Activated T-helper 2 cell treated with anti-CD3 and anti-CD28 coated beads, Interferon-gamma antibody, Interleukin-2, Interleukin-4, amounts not matched to agents 10 μg/mL and 5 μg/mL and 100 μg/mL, durations not matched to agents 14 hours and 24 hours and 36 hours (primary cell): ENCODE results near the gene SERPINA6. TPM values are rescaled to one million over a fixed set of nuclear protein-coding genes. Genes with fewer than 3 reads are reported as not detected.
"Not testable (repeated sequence)": the region's sequence is repeated elsewhere in the genome, so short reads cannot be mapped to it uniquely, and the experiment has no call there.

Experiments
- DNase-seq: peaks from one replicate; pipeline ENCODE4 v3.0.0; 2021; ENCODE audit warnings: low spot score
- H3K27ac Mint-ChIP-seq: one replicate; pipeline ENCODE4 v1.8.0; 2021; ENCODE audit warnings: mixed read lengths
- H3K27me3 Mint-ChIP-seq: one replicate; pipeline ENCODE4 v1.8.0; 2021; ENCODE audit warnings: low read depth, mixed read lengths
- H3K36me3 Mint-ChIP-seq: one replicate; pipeline ENCODE4 v1.8.0; 2021; ENCODE audit warnings: low read depth, mixed read lengths
- H3K4me1 Mint-ChIP-seq: one replicate; pipeline ENCODE4 v1.8.0; 2021; ENCODE audit warnings: low read depth, mixed read lengths
- H3K4me3 Mint-ChIP-seq: one replicate; pipeline ENCODE4 v1.8.0; 2021; ENCODE audit warnings: low read depth, mild to moderate bottlenecking, moderate library complexity, mixed read lengths
- H3K9me3 Mint-ChIP-seq: one replicate; pipeline ENCODE4 v1.8.0; 2021; ENCODE audit warnings: mixed read lengths
- intact Hi-C: fragments of 100-400 bp; cut with micrococcal nuclease; formaldehyde crosslinking; loops from one replicate; pipeline ENCODE4 v1.15.1; 2023
- total RNA-seq: library from RNA; stranded (reverse); gene quantifications from 2 replicates; pipeline ENCODE4 v1.2.3, GENCODE V29; 2022

The SERPINA6 gene
- total RNA-seq, 1 donor from 2014 or later, result not detected

DNA sequence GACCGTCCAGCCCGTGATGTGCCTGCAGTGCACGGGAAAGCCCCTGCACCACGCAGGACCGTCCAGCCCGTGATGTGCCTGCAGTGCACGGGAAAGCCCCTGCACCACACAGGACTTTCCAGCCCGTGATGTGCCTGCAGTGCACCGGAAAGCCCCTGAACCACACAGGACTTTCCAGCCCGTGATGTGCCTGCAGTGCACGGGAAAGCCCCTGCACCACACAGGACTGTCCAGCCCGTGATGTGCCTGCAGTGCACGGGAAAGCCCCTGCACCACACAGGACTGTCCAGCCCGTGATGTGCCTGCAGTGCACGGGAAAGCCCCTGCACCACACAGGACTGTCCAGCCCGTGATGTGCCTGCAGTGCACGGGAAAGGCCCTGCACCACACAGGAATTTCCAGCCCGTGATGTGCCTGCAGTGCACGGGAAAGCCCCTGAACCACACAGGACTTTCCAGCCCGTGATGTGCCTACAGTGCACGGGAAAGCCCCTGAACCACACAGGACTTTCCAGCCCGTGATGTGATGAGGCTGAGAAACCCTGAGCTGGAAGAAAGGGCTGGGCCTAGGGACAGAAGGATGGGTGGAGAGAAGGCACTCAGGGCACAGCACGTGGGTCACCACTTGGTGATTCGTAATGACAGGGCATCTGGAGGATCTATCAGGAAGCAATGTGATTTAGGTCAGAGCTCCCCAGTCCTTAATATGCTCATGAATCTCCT is 23.1 kb upstream of the SERPINA6 start:
- H3K27me3 Mint-ChIP-seq, H3K4me3 Mint-ChIP-seq, H3K36me3 Mint-ChIP-seq: not testable (repeated sequence)
- peak; percentile 29 for DNase-seq
- Mint-ChIP-seq H3K4me1 (peaks cover 22% of the 10 kb centered on the region), H3K9me3 (peaks cover 13% of the 10 kb centered on the region), H3K27ac (peak overlapping the region; percentile 87)
- intact Hi-C loops, result loop anchor here (2.0 kb wide), 1 partner anchor 47 kb away; no protein-coding TSS in a partner anchor

DNA sequence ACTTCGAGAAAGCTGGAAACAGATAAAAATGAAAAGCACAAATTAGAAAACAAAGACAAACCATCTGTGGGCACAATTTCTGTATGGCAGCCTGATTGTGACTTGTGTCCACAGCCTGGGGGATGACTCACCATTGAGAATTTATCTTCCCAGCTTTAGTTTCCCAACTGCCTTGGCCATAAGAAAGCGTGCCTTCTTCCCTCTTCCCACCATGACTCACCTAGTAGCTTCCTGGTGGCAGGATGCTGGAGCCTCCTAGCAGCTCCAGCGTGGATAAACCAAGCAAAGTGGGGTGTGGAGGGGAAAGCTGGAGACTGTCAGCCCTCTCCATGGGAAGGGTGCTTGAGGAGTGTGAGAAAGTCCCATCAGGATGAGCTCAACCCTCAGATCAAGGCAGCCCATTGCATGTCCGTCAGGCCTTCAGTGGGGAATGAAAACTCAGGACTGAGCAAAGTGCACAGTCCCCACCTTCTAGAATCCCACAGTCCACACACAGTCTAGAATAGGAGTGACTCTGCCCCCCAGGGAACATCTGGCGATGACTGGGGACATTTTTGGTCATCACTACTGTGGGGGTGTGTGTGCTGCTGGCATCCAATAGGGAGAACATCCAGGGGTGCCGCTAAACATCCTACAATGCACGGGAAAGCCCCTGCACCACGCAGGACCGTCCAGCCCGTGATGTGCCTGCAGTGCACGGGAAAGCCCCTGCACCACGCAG is 22.4 kb upstream of the SERPINA6 start:
- H3K27me3 Mint-ChIP-seq, result no peaks in the 10 kb centered on the region
- H3K36me3 Mint-ChIP-seq, result peaks cover 8% of the 10 kb centered on the region
- H3K4me1 Mint-ChIP-seq, result peaks cover 25% of the 10 kb centered on the region
- intact Hi-C loops, result loop anchor here (2.0 kb wide), 1 partner anchor 47 kb away; no protein-coding TSS in a partner anchor
- no peak overlapping the region for H3K27ac Mint-ChIP-seq
- H3K9me3 Mint-ChIP-seq, result peaks cover 18% of the 10 kb centered on the region
- no peak for DNase-seq
- H3K4me3 Mint-ChIP-seq, result no peak overlapping the region

DNA sequence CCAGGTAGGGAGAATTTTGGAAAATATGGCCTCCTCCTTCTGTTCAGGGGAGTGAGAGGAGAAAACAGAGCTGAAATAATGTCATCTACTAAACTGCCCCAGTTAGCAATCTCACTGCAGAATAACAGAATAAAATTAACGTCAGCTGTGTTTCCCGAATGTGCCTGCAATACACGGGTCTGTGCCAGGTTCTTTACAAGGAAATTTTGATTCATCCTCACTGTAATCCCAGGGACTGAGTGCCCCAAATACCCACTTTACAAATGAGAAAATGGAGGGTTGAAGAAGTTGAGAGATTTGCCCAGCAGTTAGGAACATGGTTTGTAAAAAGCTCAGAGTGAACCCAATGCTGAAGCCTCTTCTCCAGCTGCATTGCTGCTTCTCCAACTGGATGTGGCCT is 21.3 kb upstream of the SERPINA6 start:
- H3K27ac Mint-ChIP-seq, result peak overlapping the region; percentile 62
- DNase-seq, result no peak
- peaks cover 25% of the 10 kb centered on the region for H3K4me1 Mint-ChIP-seq
- H3K9me3 Mint-ChIP-seq, result peaks cover 21% of the 10 kb centered on the region
- H3K27me3 Mint-ChIP-seq, result no peaks in the 10 kb centered on the region
- H3K4me3 Mint-ChIP-seq, result no peak overlapping the region
- intact Hi-C loops, result no loop called here
- peaks cover 8% of the 10 kb centered on the region for H3K36me3 Mint-ChIP-seq

DNA sequence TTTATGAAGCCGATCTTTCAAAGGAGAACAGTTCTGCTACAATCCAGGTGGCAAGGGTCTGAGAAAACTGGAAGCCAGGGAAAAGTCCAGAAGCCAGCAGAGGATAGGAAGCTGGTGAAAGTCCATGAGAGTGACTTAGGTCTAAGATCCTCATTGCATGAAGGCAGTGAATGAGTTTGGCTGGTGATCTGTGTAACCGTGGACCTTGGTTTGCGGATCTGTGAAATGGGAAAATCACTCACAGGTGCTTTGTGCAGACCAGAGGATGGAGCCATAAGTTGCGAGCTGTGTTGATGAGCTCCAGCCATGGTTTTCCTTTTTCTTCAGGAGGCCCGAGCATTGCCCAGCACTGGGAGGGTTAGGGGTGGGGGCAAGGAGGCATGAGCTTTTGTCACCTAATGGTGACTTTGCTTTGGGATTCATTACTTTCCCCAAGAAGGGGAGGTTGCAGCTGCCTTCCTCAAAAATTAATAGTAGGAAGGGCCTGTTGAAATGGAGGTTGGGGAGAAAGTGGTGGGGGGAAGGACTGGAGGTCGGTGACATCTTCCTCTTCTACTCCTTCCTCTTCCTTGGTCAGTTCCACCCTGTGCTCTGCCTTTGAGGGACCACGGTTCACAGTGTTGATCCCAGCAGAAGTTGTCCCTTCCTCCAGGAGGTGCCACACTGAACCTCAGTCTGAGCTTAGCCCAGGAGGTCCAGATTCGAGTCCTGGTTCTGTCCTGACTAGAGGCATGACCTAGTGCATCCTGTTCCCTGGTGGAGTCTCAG is 20.3 kb upstream of the SERPINA6 start:
- intact Hi-C loops, result no loop called here
- Mint-ChIP-seq H3K36me3 (peaks cover 8% of the 10 kb centered on the region), H3K4me1 (peaks cover 25% of the 10 kb centered on the region), H3K27me3 (no peaks in the 10 kb centered on the region), H3K9me3 (peaks cover 27% of the 10 kb centered on the region), H3K4me3 (no peak overlapping the region), H3K27ac (no peak overlapping the region)
- no peak for DNase-seq

DNA sequence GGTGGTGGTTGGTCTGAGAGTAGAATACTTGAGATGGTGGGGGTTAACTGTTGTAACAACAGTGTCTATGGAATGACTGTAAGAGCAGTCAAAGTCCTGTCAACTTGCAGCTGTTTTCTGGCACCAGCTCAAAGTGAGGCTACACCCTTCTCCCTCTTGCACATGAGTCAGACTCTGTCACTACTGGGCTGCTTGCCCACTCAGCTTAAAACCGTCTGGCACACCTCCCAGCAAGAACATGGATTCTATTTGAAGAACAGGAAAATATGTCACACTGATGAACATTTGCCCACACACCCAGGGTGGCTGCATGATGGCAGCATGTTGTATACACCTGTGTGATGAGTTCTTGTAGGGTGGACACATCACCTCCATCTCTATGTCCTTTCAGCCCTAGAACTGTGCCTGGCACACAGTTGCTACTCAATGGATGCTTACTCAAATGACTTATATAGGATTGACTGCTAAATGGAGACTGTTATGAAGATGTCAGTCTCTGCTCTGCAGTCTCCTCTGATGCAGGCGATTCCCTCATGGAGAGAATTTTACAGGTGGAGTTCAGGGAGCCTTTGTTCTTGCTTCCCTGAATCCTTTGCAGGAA is 19.3 kb upstream of the SERPINA6 start:
- peaks cover 8% of the 10 kb centered on the region for H3K36me3 Mint-ChIP-seq
- H3K4me1 Mint-ChIP-seq, result peaks cover 28% of the 10 kb centered on the region
- H3K27ac Mint-ChIP-seq, result peak overlapping the region; percentile 48
- no peak overlapping the region for H3K4me3 Mint-ChIP-seq
- no peaks in the 10 kb centered on the region for H3K27me3 Mint-ChIP-seq
- peaks cover 35% of the 10 kb centered on the region for H3K9me3 Mint-ChIP-seq
- no peak for DNase-seq
- intact Hi-C loops, result no loop called here

DNA sequence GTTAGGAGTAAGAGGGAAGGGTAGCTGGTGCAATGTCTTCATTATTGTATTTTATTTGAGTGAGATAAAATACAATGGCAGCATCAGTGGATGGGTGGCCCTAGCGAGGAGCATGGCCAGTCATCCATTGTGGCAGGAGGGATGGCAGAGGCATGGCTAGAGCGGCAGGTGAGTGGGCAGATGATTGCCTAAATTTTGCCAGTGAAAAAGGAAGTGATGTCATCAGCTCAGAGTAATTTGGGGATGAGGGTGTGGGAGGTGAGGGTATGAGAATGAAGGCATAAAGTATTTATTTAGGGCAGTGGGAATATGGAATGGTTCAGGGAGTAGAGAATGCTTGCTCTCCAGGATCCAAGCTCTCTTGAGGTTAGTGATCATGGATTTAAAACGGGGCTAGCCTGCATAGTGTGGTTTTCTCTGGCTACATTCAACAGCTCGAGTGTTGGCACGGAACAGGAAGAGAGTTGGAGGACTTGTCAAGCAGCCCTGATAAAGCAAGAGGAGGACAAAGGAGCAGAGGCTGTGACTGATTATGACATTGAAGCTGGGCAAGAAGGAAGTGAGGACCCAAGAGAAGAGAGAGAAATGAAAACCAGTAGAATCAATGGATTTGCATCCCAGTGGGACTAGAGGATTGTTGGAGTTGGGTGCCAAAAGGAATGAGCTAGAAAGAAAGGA is 18.7 kb upstream of the SERPINA6 start:
- peaks cover 8% of the 10 kb centered on the region for H3K36me3 Mint-ChIP-seq
- intact Hi-C loops, result no loop called here
- H3K27ac Mint-ChIP-seq, result peak overlapping the region; percentile 48
- H3K4me3 Mint-ChIP-seq, result no peak overlapping the region
- H3K4me1 Mint-ChIP-seq, result peaks cover 30% of the 10 kb centered on the region
- peaks cover 37% of the 10 kb centered on the region for H3K9me3 Mint-ChIP-seq
- H3K27me3 Mint-ChIP-seq, result no peaks in the 10 kb centered on the region
- DNase-seq, result no peak

DNA sequence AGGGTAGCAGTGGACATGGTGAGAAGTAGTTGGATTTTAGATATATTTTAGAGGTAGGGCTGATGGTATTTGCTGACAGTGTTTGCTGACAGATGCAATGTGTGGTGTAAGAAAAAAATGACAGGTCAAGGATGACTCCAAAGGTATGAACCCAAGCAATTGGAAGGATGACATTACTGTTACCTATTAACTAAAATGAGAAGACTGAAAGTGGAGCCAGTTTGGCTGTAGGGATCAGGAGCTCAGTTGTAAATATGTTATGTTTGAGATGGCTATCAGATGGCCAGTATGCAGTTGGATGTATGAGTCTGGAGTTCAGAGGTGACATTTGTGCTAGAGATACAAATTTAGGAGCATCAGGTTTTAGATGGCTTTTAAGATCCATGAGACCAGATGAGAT is 17.4 kb upstream of the SERPINA6 start:
- H3K4me1 Mint-ChIP-seq, result peaks cover 26% of the 10 kb centered on the region
- peaks cover 33% of the 10 kb centered on the region for H3K9me3 Mint-ChIP-seq
- H3K27me3 Mint-ChIP-seq, result no peaks in the 10 kb centered on the region
- no peak for DNase-seq
- H3K36me3 Mint-ChIP-seq, result peaks cover 4% of the 10 kb centered on the region
- no peak overlapping the region for H3K27ac Mint-ChIP-seq
- intact Hi-C loops, result no loop called here
- no peak overlapping the region for H3K4me3 Mint-ChIP-seq

DNA sequence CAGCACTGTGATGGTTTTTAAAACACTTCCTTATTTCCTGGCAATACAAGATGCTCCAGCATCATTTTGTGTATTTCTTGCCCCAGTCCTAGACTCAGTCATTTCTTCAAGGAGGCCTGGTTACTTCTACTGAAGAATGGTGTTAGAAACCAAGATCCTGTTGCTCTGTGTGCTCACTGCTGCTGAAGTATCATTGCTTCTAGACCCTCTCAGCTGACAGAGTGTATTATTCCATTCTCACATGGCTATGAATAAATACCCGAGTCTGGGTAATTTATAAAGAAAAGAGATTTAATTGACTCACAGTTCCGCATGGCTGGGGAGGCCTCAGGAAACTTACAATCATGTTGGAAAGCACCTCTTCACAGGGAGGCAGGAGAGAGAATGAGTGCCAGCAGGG is 14.9 kb upstream of the SERPINA6 start:
- Mint-ChIP-seq H3K36me3 (no peaks in the 10 kb centered on the region), H3K9me3 (peaks cover 24% of the 10 kb centered on the region), H3K4me3 (no peak overlapping the region), H3K4me1 (peaks cover 20% of the 10 kb centered on the region), H3K27ac (no peak overlapping the region), H3K27me3 (peaks cover 2% of the 10 kb centered on the region)
- DNase-seq, result no peak
- intact Hi-C loops, result no loop called here

DNA sequence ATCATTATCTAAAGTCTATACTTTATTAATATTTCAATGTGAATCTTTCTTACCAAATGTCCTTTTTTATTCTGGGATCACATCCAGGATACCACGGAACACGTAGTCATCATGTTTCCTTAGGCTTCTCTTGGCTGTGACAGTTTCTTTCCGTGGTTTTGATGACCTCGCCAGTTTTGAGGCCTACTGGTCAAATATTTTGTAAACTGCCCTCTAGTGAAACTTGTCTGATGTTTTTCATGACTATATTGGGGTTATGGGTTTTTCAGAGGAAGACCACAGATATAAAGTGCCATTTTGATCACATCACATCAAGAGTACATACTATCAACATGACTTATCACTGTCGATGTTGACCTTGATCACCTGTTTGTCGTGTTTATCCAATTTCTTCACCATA is 14.1 kb upstream of the SERPINA6 start:
- Mint-ChIP-seq H3K9me3 (peaks cover 24% of the 10 kb centered on the region), H3K36me3 (no peaks in the 10 kb centered on the region), H3K4me3 (no peak overlapping the region), H3K27ac (no peak overlapping the region), H3K27me3 (peaks cover 2% of the 10 kb centered on the region), H3K4me1 (peaks cover 17% of the 10 kb centered on the region)
- intact Hi-C loops, result no loop called here
- DNase-seq, result no peak

DNA sequence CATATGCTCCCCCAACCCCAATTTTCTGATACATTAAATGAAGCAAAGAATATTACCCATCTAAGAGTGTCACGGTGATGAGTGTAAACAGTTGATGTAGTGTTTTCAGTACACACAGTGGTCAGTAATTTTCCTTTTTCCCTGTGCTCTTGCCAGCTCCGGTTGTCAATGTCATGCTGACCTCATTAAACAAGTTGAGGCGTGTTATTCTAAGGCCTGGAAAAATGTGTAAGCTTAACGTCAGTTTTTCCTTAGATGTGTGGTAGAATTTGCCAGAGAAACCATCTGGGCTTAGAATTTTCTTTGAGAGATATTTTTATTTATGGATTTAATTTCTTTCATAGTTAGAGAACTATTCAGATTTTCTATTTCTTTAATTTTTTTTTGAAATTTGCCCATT is 11.7 kb upstream of the SERPINA6 start:
- intact Hi-C loops, result no loop called here

DNA sequence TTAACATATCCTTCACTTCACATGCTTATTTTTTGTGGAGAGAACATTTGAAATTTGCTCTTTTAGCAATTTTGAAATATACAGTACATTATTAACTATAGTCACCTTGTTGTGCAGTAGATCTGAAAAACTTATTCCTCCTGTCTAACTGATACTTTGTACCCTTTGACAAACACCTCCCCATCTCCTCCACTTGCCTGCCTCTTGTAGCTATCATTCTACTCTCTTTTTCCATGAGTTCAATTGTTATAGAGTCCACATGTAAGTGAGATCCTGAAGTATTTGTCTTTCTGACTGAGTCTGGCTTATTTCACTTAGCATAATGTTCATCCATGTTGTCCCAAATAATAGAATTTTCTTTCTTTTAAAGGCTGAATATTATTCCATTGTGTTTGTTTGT is 9.5 kb upstream of the SERPINA6 start:
- Mint-ChIP-seq H3K9me3 (peaks cover 3% of the 10 kb centered on the region), H3K4me3 (no peak overlapping the region), H3K27me3 (peaks cover 6% of the 10 kb centered on the region), H3K4me1 (peaks cover 3% of the 10 kb centered on the region), H3K27ac (no peak overlapping the region), H3K36me3 (no peaks in the 10 kb centered on the region)
- intact Hi-C loops, result no loop called here
- DNase-seq, result no peak

More for the DNA sequence above, 11.7 kb upstream of the SERPINA6 start:
- Mint-ChIP-seq H3K4me3 (no peak overlapping the region), H3K4me1 (peaks cover 4% of the 10 kb centered on the region), H3K27ac (no peak overlapping the region), H3K36me3 (no peaks in the 10 kb centered on the region), H3K27me3 (peaks cover 2% of the 10 kb centered on the region), H3K9me3 (peaks cover 17% of the 10 kb centered on the region)
- no peak for DNase-seq

DNA sequence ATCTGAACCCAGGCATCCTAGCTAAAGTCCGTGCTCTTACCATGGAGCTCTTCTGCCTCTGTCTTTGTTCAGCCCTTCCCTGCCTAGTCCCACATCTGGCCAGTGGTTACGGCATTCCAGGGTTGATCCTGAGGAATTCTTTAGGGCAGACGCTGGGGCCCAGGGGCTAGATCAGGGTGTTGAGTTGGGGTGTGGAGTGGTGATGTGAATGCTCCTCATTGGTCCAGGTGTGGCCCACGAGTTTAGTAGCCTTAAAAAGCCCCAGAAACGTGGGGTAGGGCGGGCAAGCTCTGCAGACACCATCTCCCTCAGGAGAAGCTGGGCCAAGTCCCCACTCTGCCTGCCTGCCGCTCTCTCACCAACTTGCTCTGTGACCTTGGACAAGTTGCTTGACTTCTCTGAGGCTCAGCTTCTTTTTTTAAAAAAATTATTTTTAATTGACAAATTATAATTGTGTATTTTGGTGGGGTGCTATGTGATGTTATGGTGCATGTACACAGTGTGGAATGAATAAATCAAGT is 9.0 kb upstream of the SERPINA6 start:
- Mint-ChIP-seq H3K36me3 (no peaks in the 10 kb centered on the region), H3K4me3 (no peak overlapping the region), H3K4me1 (no peaks in the 10 kb centered on the region), H3K27ac (no peak overlapping the region), H3K9me3 (no peaks in the 10 kb centered on the region), H3K27me3 (peaks cover 6% of the 10 kb centered on the region)
- intact Hi-C loops, result no loop called here
- no peak for DNase-seq
